Chondrocyte (in vitro differentiated cells): ENCODE data around the gene APP. TPM values are rescaled to one million over a fixed set of nuclear protein-coding genes. Genes with fewer than 3 reads are reported as not detected.
"Not testable (repeated sequence)": the region's sequence is repeated elsewhere in the genome, so short reads cannot be mapped to it uniquely, and the experiment has no call there.

ENCODE experiments used
- DNase-seq: peaks from one replicate; pipeline ENCODE4 v3.0.0; 2021; ENCODE audit warnings: mixed read lengths, low spot score
- H3K27ac Mint-ChIP-seq: one replicate; pipeline ENCODE4 v1.8.0; 2021; ENCODE audit warnings: mild to moderate bottlenecking, moderate library complexity, mixed read lengths; ENCODE audit not compliant: unreplicated experiment
- H3K27me3 Mint-ChIP-seq: 2 replicates; pipeline ENCODE4 v1.8.0; 2021; ENCODE audit warnings: low read depth, mixed read lengths
- H3K36me3 Mint-ChIP-seq: 2 replicates; pipeline ENCODE4 v1.8.0; 2021; ENCODE audit warnings: low read depth, mixed read lengths
- H3K4me1 Mint-ChIP-seq: 2 replicates; pipeline ENCODE4 v1.8.0; 2021; ENCODE audit warnings: low read depth, mild to moderate bottlenecking, mixed read lengths
- H3K4me3 Mint-ChIP-seq: one replicate; pipeline ENCODE4 v1.8.0; 2021; ENCODE audit warnings: mild to moderate bottlenecking, moderate library complexity, mixed read lengths; ENCODE audit not compliant: unreplicated experiment
- H3K9me3 Mint-ChIP-seq: 2 replicates; pipeline ENCODE4 v1.8.0; 2021; ENCODE audit warnings: low read depth, mixed read lengths
- CTCF ChIP-seq: fragments of 200-600 bp; sonication (generic); IDR thresholded peaks from 2 replicates; pipeline ENCODE4 v1.5.0; 2021; ENCODE audit warnings: antibody characterized with exemption, mild to moderate bottlenecking, moderate library complexity
- total RNA-seq: library from RNA; stranded (reverse); gene quantifications from 3 replicates; pipeline ENCODE4 v1.2.1, GENCODE V29; 2021

Gene APP
- total RNA-seq, 1 donor from 2014 or later = 442 TPM

- DNase-seq = no peak
- H3K9me3 Mint-ChIP-seq = no peaks in the 10 kb centered on the region
- H3K4me3 Mint-ChIP-seq = no peak overlapping the region
- no peaks in the 10 kb centered on the region for H3K27me3 Mint-ChIP-seq
- peaks cover 6% of the 10 kb centered on the region for H3K4me1 Mint-ChIP-seq
- no peak overlapping the region for H3K27ac Mint-ChIP-seq
- TF ChIP-seq CTCF = no peak
- H3K36me3 Mint-ChIP-seq = peaks cover 1% of the 10 kb centered on the region
These were observed 156.6 kb downstream of the APP start for GRCh38 chr21:26013970-26014369.

- peaks cover 13% of the 10 kb centered on the region for H3K4me1 Mint-ChIP-seq
- not testable (repeated sequence) for H3K9me3 Mint-ChIP-seq, H3K27ac Mint-ChIP-seq, H3K4me3 Mint-ChIP-seq, H3K27me3 Mint-ChIP-seq, DNase-seq, H3K36me3 Mint-ChIP-seq
These were observed 158.1 kb downstream of the APP start for GRCh38 chr21:26012482-26012881.

- no peak overlapping the region for H3K27ac Mint-ChIP-seq
These were observed 159.2 kb downstream of the APP start for GRCh38 chr21:26011292-26011940.

GRCh38 chr21:26007951-26008498 is 162.5 kb downstream of the APP start:
- DNase-seq = no peak

More at GRCh38 chr21:26011292-26011940, 159.2 kb downstream of the APP start:
- DNase-seq = no peak
- H3K4me1 Mint-ChIP-seq = peaks cover 13% of the 10 kb centered on the region
- no peak overlapping the region for H3K4me3 Mint-ChIP-seq
- H3K27me3 Mint-ChIP-seq = no peaks in the 10 kb centered on the region
- TF ChIP-seq CTCF = no peak
- H3K9me3 Mint-ChIP-seq = no peaks in the 10 kb centered on the region
- peaks cover 3% of the 10 kb centered on the region for H3K36me3 Mint-ChIP-seq

GRCh38 chr21:26005464-26005863 is 165.1 kb downstream of the APP start:
- Mint-ChIP-seq H3K4me1 (peaks cover 13% of the 10 kb centered on the region), H3K36me3 (peaks cover 2% of the 10 kb centered on the region), H3K9me3 (no peaks in the 10 kb centered on the region), H3K27ac (no peak overlapping the region), H3K4me3 (no peak overlapping the region), H3K27me3 (no peaks in the 10 kb centered on the region)
- no peak for DNase-seq
- no peak for TF ChIP-seq CTCF

More at GRCh38 chr21:26007951-26008498, 162.5 kb downstream of the APP start:
- Mint-ChIP-seq H3K4me3 (no peak overlapping the region), H3K4me1 (peaks cover 13% of the 10 kb centered on the region), H3K36me3 (peaks cover 2% of the 10 kb centered on the region), H3K27ac (no peak overlapping the region), H3K27me3 (no peaks in the 10 kb centered on the region), H3K9me3 (no peaks in the 10 kb centered on the region)
- no peak for TF ChIP-seq CTCF

GRCh38 chr21:26003404-26003803 is 167.2 kb downstream of the APP start:
- H3K4me3 Mint-ChIP-seq = no peak overlapping the region
- no peak for DNase-seq
- H3K4me1 Mint-ChIP-seq = peaks cover 4% of the 10 kb centered on the region
- H3K27ac Mint-ChIP-seq = no peak overlapping the region
- H3K9me3 Mint-ChIP-seq = no peaks in the 10 kb centered on the region
- no peak for TF ChIP-seq CTCF
- H3K36me3 Mint-ChIP-seq = peaks cover 6% of the 10 kb centered on the region
- no peaks in the 10 kb centered on the region for H3K27me3 Mint-ChIP-seq
